Loucy (cell line): ENCODE data around the gene TMEM164.

ENCODE experiments used
- H2AFZ ChIP-seq: fragments of 200-600 bp; sonication (generic); 2 replicates; pipeline ENCODE4 v1.6.0; 2016; ENCODE audit warnings: antibody characterized with exemption, mild to moderate bottlenecking, low read length, moderate library complexity
- H3F3A ChIP-seq: fragments of 200-600 bp; 2 replicates; pipeline ENCODE4 v1.6.0; 2016; ENCODE audit warnings: antibody characterized with exemption, low read depth, mild to moderate bottlenecking
- H3K27me3 ChIP-seq: fragments of 200-600 bp; sonication (generic); 2 replicates; pipeline ENCODE4 v1.6.1; 2014; ENCODE audit warnings: low read length, mild to moderate bottlenecking; ENCODE audit not compliant: insufficient read depth, poor library complexity, severe bottlenecking
- H3K36me3 ChIP-seq: fragments of 200-600 bp; sonication (generic); 2 replicates; pipeline ENCODE4 v1.6.1; 2016; ENCODE audit warnings: low read length; ENCODE audit not compliant: insufficient read depth
- H3K4me1 ChIP-seq: fragments of 200-600 bp; sonication (generic); 2 replicates; pipeline ENCODE4 v1.5.1; 2014; ENCODE audit warnings: low read length, mild to moderate bottlenecking; ENCODE audit not compliant: insufficient read depth, poor library complexity, severe bottlenecking
- H3K4me2 ChIP-seq: fragments of 200-600 bp; sonication (generic); 2 replicates; pipeline ENCODE4 v1.6.0; 2014; ENCODE audit warnings: antibody characterized with exemption, low read length, low read depth, mild to moderate bottlenecking; ENCODE audit not compliant: poor library complexity, severe bottlenecking
- H3K4me3 ChIP-seq: fragments of 200-600 bp; sonication (generic); 2 replicates; pipeline ENCODE4 v1.5.1; 2014; ENCODE audit warnings: low read length, mild to moderate bottlenecking, mixed read lengths; ENCODE audit not compliant: poor library complexity, severe bottlenecking
- H3K79me2 ChIP-seq: fragments of 200-600 bp; sonication (generic); 2 replicates; pipeline ENCODE4 v1.6.1; 2014; ENCODE audit warnings: low read length; ENCODE audit not compliant: insufficient read depth
- H3K9ac ChIP-seq: fragments of 200-600 bp; sonication (generic); 2 replicates; pipeline ENCODE4 v1.6.0; 2014; ENCODE audit warnings: mild to moderate bottlenecking, low read depth, low read length, moderate library complexity; ENCODE audit not compliant: poor library complexity, severe bottlenecking
- H3K9me2 ChIP-seq: fragments of 200-600 bp; sonication (generic); replicated peaks from 2 replicates; pipeline ENCODE4 v1.6.1; 2016; ENCODE audit warnings: low read depth, low read length, mixed read lengths
- H3K9me3 ChIP-seq: fragments of 200-600 bp; sonication (generic); 2 replicates; pipeline ENCODE4 v1.6.1; 2014; ENCODE audit warnings: mild to moderate bottlenecking, antibody characterized with exemption, low read length, low read depth; ENCODE audit not compliant: insufficient read depth
- H4K20me1 ChIP-seq: fragments of 200-600 bp; sonication (generic); 2 replicates; pipeline ENCODE4 v1.6.0; 2014; ENCODE audit warnings: antibody characterized with exemption, low read length, mild to moderate bottlenecking; ENCODE audit not compliant: insufficient read depth, poor library complexity, severe bottlenecking
- EZH2phosphoT487 ChIP-seq: fragments of 200-600 bp; IDR thresholded peaks from 2 replicates; pipeline ENCODE4 v1.6.1; 2018; ENCODE audit warnings: antibody characterized with exemption, mild to moderate bottlenecking, moderate library complexity, borderline replicate concordance
- TF ChIP-seq, protein P1 (sequence below): fragments of 200-600 bp; sonication (generic); conservative IDR thresholded peaks from 2 replicates; pipeline ENCODE4 v1.5.1; 2014; ENCODE audit warnings: mild to moderate bottlenecking, antibody characterized with exemption, low read length

The TMEM164 gene

GRCh38 chrX:110034036-110034435 is 31.1 kb downstream of the TMEM164 start:
- TF ChIP-seq EZH2phosphoT487 = no peak
- TF ChIP-seq, protein P1, sequence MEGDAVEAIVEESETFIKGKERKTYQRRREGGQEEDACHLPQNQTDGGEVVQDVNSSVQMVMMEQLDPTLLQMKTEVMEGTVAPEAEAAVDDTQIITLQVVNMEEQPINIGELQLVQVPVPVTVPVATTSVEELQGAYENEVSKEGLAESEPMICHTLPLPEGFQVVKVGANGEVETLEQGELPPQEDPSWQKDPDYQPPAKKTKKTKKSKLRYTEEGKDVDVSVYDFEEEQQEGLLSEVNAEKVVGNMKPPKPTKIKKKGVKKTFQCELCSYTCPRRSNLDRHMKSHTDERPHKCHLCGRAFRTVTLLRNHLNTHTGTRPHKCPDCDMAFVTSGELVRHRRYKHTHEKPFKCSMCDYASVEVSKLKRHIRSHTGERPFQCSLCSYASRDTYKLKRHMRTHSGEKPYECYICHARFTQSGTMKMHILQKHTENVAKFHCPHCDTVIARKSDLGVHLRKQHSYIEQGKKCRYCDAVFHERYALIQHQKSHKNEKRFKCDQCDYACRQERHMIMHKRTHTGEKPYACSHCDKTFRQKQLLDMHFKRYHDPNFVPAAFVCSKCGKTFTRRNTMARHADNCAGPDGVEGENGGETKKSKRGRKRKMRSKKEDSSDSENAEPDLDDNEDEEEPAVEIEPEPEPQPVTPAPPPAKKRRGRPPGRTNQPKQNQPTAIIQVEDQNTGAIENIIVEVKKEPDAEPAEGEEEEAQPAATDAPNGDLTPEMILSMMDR = no peak
- H3K27me3 ChIP-seq = no peaks in the 10 kb centered on the region
- peaks cover 77% of the 10 kb centered on the region for H3K79me2 ChIP-seq
- no peaks in the 10 kb centered on the region for H3K9me3 ChIP-seq
- H4K20me1 ChIP-seq = peaks cover 11% of the 10 kb centered on the region
- H3K4me1 ChIP-seq = peaks cover 3% of the 10 kb centered on the region
- H3K9me2 ChIP-seq = no peaks in the 10 kb centered on the region
- no peak overlapping the region for H3K4me2 ChIP-seq
- no peak overlapping the region for H3K4me3 ChIP-seq
- H3K9ac ChIP-seq = no peak overlapping the region
- H2AFZ ChIP-seq = no peak overlapping the region
- no peaks in the 10 kb centered on the region for H3F3A ChIP-seq
- H3K36me3 ChIP-seq = peaks cover 9% of the 10 kb centered on the region; the same call in 1 of the 2 replicates

DNA sequence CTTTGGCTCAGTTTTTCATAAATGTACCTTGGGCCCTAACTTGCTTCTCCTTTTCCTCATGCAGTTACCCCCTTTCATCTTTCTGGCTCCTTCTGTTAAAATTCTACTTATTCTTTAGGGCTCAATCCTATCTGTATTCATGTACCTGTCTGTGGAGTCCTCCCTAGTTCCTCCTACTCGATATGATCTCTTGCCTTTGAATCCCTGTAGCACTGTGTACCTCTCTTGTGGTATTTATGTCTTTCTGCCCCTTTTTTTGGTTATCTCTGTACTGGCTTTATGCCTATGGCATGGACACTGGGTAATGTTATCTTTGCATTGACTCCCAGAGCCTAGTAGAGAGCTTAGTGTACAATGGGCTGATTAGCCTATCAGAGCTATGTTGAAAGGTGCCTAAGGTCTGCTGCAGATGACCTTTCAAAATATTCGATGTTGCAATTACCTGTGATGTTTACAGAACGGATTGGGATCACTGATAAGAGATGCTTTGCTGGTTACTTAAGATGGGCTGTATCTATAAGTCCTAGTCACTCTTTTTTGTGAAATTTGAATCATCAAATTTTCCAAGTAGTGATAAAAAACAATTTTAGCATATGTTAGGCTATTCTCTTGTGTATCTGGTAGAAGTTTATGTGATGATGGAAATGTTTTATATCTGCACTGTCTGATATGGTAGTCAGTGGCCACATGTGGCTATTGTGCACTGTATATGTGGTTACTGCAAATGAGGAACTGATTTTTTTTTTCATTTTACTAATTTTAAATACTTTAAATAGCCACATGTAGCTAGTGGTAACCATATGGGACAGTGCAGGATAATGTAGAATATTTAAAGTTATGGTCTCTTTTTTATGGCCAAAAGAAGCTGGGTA is 33.5 kb downstream of the TMEM164 start:
- Histone ChIP-seq H3K79me2 (peaks cover 83% of the 10 kb centered on the region), H2AFZ (no peak overlapping the region), H3K4me2 (no peak overlapping the region), H3K9me3 (no peaks in the 10 kb centered on the region), H3K36me3 (peaks cover 13% of the 10 kb centered on the region; the same call in 1 of the 2 replicates), H3F3A (no peaks in the 10 kb centered on the region), H3K4me3 (no peak overlapping the region), H3K27me3 (no peaks in the 10 kb centered on the region), H3K4me1 (no peaks in the 10 kb centered on the region), H4K20me1 (peaks cover 11% of the 10 kb centered on the region), H3K9me2 (no peaks in the 10 kb centered on the region), H3K9ac (no peak overlapping the region)
- TF ChIP-seq EZH2phosphoT487 = no peak
- TF ChIP-seq, protein P1 = no peak

DNA sequence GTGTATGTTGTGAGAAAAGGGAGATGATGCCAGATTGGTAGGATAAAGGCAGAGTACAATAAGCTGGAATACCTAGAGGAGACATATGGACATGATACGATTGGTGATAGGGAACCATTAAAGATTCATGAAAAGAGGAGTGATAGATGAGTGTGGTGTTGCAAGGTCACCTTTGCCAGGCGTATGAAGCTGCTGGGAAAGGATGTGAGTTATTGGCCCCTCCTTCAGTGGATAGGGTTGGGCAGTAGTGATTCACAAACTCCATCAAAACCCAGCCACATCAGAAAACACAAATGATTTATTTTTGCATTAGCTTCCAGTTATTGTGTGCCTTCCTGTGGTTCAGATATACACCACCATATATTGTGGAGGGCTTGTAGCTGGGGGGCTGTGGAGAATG is 34.3 kb downstream of the TMEM164 start:
- H3K4me2 ChIP-seq = no peak overlapping the region
- no peak overlapping the region for H3K9ac ChIP-seq
- H3K36me3 ChIP-seq = peaks cover 16% of the 10 kb centered on the region; the same call in 1 of the 2 replicates
- H2AFZ ChIP-seq = no peak overlapping the region
- no peaks in the 10 kb centered on the region for H3F3A ChIP-seq
- no peak overlapping the region for H3K4me3 ChIP-seq
- no peaks in the 10 kb centered on the region for H3K9me3 ChIP-seq
- TF ChIP-seq EZH2phosphoT487 = no peak
- TF ChIP-seq, protein P1 = no peak
- H4K20me1 ChIP-seq = peaks cover 11% of the 10 kb centered on the region
- H3K4me1 ChIP-seq = no peaks in the 10 kb centered on the region
- H3K79me2 ChIP-seq = peaks cover 84% of the 10 kb centered on the region
- no peaks in the 10 kb centered on the region for H3K27me3 ChIP-seq
- no peaks in the 10 kb centered on the region for H3K9me2 ChIP-seq
